ENCODE measurements around the gene LILRB4. TPM values are rescaled to one million over a fixed set of nuclear protein-coding genes. Genes with fewer than 3 reads are reported as not detected.

Gene LILRB4
- total and polyA plus RNA-seq, 2 experiments from 2014 or later, result not detected

DNA sequence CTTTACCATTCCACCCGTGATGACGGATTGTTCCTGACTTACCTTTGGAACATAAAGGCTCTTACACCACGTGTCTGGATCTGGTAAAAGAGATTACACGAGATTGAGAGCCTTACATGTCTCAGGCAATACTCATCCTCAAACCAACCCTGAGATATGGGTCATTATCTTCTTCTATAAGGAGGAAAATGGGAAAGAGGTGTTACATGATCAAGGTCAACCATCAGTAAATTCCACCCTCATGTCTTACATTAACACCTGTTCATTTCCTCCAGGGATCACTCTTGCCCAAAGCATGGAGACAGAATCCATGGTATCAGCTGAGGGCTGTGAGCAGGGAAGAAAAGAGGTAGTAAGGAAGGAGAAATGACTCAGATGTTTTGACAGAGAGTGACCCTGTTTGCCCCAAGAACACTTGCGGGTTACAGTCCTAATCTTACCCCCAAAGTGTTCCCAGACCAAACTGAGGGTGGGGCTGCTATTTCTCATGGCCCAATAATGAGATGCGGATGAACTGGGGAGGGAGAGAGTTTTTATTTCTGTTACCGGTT, 19.6 kb downstream of the LILRB4 start:
- ATAC-seq (no peak), DNase-seq (ENCODE audit: low spot score) (no peak)
- no peak overlapping the region for H3K4me3 Mint-ChIP-seq
- no peak overlapping the region for H3K27ac Mint-ChIP-seq
- Histone ChIP-seq H3K79me2 (replicated peaks; ENCODE audit: insufficient read depth) (no peaks in the 10 kb centered on the region), H3K9me2 (ENCODE audit: insufficient read depth) (no peaks in the 10 kb centered on the region), H3K36me3 (ENCODE audit: insufficient read depth) (no peaks in the 10 kb centered on the region), H3K27me3 (ENCODE audit: insufficient read depth) (no peaks in the 10 kb centered on the region), H4K20me1 (replicated peaks; ENCODE audit: insufficient read depth) (no peaks in the 10 kb centered on the region), H3K4me3 (no peak overlapping the region), H3K4me2 (no peak overlapping the region), H3F3A (replicated peaks; ENCODE audit: low read depth) (no peaks in the 10 kb centered on the region), H3K4me1 (ENCODE audit: insufficient read depth) (no peaks in the 10 kb centered on the region), H3K27ac (ENCODE audit: low read depth) (no peak overlapping the region), H2AFZ (no peak overlapping the region)
- TF ChIP-seq CREB1 (CRISPR knock-in tag; IDR thresholded peaks at IDR 0.05; ENCODE audit: low read depth), result no peak
- TF ChIP-seq, protein P1, sequence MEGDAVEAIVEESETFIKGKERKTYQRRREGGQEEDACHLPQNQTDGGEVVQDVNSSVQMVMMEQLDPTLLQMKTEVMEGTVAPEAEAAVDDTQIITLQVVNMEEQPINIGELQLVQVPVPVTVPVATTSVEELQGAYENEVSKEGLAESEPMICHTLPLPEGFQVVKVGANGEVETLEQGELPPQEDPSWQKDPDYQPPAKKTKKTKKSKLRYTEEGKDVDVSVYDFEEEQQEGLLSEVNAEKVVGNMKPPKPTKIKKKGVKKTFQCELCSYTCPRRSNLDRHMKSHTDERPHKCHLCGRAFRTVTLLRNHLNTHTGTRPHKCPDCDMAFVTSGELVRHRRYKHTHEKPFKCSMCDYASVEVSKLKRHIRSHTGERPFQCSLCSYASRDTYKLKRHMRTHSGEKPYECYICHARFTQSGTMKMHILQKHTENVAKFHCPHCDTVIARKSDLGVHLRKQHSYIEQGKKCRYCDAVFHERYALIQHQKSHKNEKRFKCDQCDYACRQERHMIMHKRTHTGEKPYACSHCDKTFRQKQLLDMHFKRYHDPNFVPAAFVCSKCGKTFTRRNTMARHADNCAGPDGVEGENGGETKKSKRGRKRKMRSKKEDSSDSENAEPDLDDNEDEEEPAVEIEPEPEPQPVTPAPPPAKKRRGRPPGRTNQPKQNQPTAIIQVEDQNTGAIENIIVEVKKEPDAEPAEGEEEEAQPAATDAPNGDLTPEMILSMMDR (conservative IDR thresholded peaks at IDR 0.05; ENCODE audit: low read depth in 2 of 2), result no peak
- no peak for TF ChIP-seq STAT1 (IDR thresholded peaks at IDR 0.05; ENCODE audit: unreplicated experiment)
- TF ChIP-seq ZNF114 (CRISPR knock-in tag; IDR thresholded peaks at IDR 0.05), result no peak
- H3K4me1 Mint-ChIP-seq, result no peaks in the 10 kb centered on the region
- H3K36me3 Mint-ChIP-seq (ENCODE audit: low read depth), result peaks cover 16% of the 10 kb centered on the region
- H3K27me3 Mint-ChIP-seq (ENCODE audit: insufficient read depth, low read depth, poor library complexity), result no peaks in the 10 kb centered on the region
- H3K9me3 Mint-ChIP-seq, result peaks cover 83% of the 10 kb centered on the region

DNA sequence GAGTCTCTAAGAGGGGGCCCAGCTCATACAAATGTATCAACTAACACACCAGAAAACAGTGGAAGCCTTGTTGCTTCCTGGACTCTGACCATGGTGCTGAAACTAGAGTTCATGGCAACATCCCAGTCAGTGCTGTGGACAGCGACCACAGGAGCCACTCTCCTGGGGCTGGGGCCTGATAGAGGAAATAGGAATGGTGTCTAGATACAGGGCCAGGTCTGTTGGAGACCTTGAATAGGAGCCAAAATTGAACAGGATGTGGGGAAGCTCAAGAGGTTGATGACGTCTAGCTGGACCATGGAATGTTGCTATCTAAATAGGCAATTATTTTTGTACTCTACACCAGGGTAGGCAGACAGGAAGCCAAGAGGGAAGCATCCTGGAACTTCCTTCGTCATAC, 21.7 kb downstream of the LILRB4 start:
- Mint-ChIP-seq H3K4me1 (no peaks in the 10 kb centered on the region), H3K36me3 (ENCODE audit: low read depth) (peaks cover 16% of the 10 kb centered on the region), H3K27me3 (ENCODE audit: insufficient read depth, low read depth, poor library complexity) (no peaks in the 10 kb centered on the region), H3K4me3 (no peak overlapping the region), H3K27ac (no peak overlapping the region), H3K9me3 (peaks cover 85% of the 10 kb centered on the region)
- no peaks in the 10 kb centered on the region for H3K4me1 ChIP-seq (ENCODE audit: insufficient read depth)
- no peaks in the 10 kb centered on the region for H4K20me1 ChIP-seq (replicated peaks; ENCODE audit: insufficient read depth)
- H2AFZ ChIP-seq, result no peak overlapping the region
- DNase-seq (ENCODE audit: low spot score) (peak; percentile 52), ATAC-seq (no peak; the same call in 2 of the 3 replicates)
- no peak overlapping the region for H3K4me3 ChIP-seq
- no peaks in the 10 kb centered on the region for H3K36me3 ChIP-seq (ENCODE audit: insufficient read depth)
- no peaks in the 10 kb centered on the region for H3K9me2 ChIP-seq (ENCODE audit: insufficient read depth)
- H3K79me2 ChIP-seq (replicated peaks; ENCODE audit: insufficient read depth), result no peaks in the 10 kb centered on the region
- no peak overlapping the region for H3K27ac ChIP-seq (ENCODE audit: low read depth)
- H3F3A ChIP-seq (replicated peaks; ENCODE audit: low read depth), result no peaks in the 10 kb centered on the region
- H3K27me3 ChIP-seq (ENCODE audit: insufficient read depth), result no peaks in the 10 kb centered on the region
- TF ChIP-seq EZH2phosphoT487 (IDR thresholded peaks at IDR 0.05; ENCODE audit: unreplicated experiment), result no peak
- TF ChIP-seq, protein P2, sequence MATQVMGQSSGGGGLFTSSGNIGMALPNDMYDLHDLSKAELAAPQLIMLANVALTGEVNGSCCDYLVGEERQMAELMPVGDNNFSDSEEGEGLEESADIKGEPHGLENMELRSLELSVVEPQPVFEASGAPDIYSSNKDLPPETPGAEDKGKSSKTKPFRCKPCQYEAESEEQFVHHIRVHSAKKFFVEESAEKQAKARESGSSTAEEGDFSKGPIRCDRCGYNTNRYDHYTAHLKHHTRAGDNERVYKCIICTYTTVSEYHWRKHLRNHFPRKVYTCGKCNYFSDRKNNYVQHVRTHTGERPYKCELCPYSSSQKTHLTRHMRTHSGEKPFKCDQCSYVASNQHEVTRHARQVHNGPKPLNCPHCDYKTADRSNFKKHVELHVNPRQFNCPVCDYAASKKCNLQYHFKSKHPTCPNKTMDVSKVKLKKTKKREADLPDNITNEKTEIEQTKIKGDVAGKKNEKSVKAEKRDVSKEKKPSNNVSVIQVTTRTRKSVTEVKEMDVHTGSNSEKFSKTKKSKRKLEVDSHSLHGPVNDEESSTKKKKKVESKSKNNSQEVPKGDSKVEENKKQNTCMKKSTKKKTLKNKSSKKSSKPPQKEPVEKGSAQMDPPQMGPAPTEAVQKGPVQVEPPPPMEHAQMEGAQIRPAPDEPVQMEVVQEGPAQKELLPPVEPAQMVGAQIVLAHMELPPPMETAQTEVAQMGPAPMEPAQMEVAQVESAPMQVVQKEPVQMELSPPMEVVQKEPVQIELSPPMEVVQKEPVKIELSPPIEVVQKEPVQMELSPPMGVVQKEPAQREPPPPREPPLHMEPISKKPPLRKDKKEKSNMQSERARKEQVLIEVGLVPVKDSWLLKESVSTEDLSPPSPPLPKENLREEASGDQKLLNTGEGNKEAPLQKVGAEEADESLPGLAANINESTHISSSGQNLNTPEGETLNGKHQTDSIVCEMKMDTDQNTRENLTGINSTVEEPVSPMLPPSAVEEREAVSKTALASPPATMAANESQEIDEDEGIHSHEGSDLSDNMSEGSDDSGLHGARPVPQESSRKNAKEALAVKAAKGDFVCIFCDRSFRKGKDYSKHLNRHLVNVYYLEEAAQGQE (IDR thresholded peaks at IDR 0.05; ENCODE audit: unreplicated experiment), result peak; percentile 82
- no peak overlapping the region for H3K4me2 ChIP-seq
